Muscle layer of colon (tissue), 2 donors: ENCODE results near the gene OR2L5.

Experiments
- H3K27ac ChIP-seq: one replicate; pipeline ENCODE4 v1.7.0; 2013; ENCODE audit warnings: low read depth, mild to moderate bottlenecking, low read length, moderate library complexity
- H3K27me3 ChIP-seq, 2 donors: one replicate each; pipeline ENCODE4 v1.7.0; 2013; ENCODE audit warnings: low read length in 2 of 2, mild to moderate bottlenecking in 2 of 2; ENCODE audit not compliant: insufficient read depth in 2 of 2, control insufficient read depth in 1 of 2
- H3K36me3 ChIP-seq: one replicate; pipeline ENCODE4 v1.7.0; 2013; ENCODE audit warnings: mild to moderate bottlenecking, low read length; ENCODE audit not compliant: insufficient read depth
- H3K4me1 ChIP-seq: one replicate; pipeline ENCODE4 v1.7.0; 2013; ENCODE audit warnings: mild to moderate bottlenecking, low read length; ENCODE audit not compliant: insufficient read depth
- H3K4me3 ChIP-seq, 2 donors: one replicate each; pipeline ENCODE4 v1.7.0; 2013; ENCODE audit warnings: low read length in 2 of 2, low read depth in 1 of 2, mild to moderate bottlenecking in 1 of 2, moderate library complexity in 1 of 2
- H3K9ac ChIP-seq: one replicate; pipeline ENCODE4 v1.7.0; 2013; ENCODE audit warnings: low read length
- H3K9me3 ChIP-seq: one replicate; pipeline ENCODE4 v1.7.0; 2013; ENCODE audit warnings: mild to moderate bottlenecking, low read length
- donor health status: abdominal sarcoma.
- donor health status: Adenocarcinoma of cecum.

The OR2L5 gene

DNA sequence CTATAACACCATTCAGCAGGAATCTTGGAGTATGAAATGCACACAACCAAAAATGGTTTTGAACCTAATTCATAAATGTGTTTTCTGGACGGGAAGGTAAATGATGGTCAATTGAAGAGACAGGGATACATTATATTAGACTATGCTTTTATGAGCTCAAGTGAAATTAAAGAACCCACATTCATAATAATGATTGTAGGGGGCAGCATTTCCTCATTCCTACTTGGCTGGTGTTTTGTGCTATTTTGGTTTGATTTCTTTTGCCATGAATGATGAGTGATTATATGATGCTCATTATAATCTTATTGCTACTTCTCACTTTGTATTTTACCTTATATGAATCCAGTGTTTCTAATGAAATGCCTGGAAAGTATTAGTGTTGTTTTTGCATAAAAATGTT lies 33.5 kb downstream of the OR2L5 start:
- Histone ChIP-seq H3K4me1 (no peaks in the 10 kb centered on the region), H3K4me3 (no peak overlapping the region), H3K27ac (no peak overlapping the region), H3K27me3 (no peaks in the 10 kb centered on the region), H3K36me3 (no peaks in the 10 kb centered on the region), H3K9me3 (no peaks in the 10 kb centered on the region), H3K9ac (no peak overlapping the region)

DNA sequence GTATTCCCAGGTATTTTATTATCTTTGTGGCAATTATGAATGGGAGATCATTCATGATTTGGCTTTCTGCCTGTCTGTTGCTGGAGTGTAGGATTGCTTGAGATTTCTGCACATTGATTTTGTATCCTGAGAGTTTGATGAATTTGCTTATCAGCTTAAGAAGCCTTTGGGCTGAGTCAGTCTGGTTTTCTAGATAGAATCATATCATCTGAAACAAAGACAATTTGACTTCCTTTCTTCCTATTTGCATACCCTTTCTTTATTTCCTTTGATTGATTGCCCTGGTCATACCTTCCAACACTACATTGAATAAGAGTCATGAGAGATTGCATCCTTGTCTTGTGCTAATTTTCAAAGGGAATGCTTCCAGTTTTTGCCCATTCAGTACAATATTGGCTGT lies 41.2 kb downstream of the OR2L5 start:
- Histone ChIP-seq H3K9me3 (no peaks in the 10 kb centered on the region), H3K27me3 (no peaks in the 10 kb centered on the region), H3K4me3 (no peak overlapping the region), H3K27ac (no peak overlapping the region), H3K36me3 (no peaks in the 10 kb centered on the region), H3K4me1 (no peaks in the 10 kb centered on the region), H3K9ac (no peak overlapping the region)

DNA sequence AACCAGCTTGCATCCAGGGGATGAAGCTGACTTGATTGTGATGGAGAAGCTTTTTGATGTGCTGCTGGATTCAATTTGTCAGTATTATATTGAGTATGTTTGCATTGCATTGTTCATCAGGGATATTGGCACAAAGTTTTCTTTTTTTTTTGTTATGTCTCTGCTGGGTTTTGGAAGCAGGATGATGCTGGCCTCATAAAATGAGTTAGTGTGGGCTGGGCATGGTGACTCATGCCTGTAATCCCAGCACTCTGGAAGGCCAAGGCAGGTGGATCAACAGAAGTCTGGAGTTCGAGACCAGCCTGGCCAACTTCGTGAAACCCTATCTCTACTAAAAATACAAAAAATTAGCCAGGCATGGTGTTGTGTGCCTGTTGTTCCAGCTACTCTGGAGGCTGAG lies 41.8 kb downstream of the OR2L5 start:
- H3K9ac ChIP-seq: no peak overlapping the region
- no peaks in the 10 kb centered on the region for H3K9me3 ChIP-seq
- no peaks in the 10 kb centered on the region for H3K36me3 ChIP-seq
- no peaks in the 10 kb centered on the region for H3K27me3 ChIP-seq
- H3K27ac ChIP-seq: no peak overlapping the region
- no peaks in the 10 kb centered on the region for H3K4me1 ChIP-seq
- no peak overlapping the region for H3K4me3 ChIP-seq

DNA sequence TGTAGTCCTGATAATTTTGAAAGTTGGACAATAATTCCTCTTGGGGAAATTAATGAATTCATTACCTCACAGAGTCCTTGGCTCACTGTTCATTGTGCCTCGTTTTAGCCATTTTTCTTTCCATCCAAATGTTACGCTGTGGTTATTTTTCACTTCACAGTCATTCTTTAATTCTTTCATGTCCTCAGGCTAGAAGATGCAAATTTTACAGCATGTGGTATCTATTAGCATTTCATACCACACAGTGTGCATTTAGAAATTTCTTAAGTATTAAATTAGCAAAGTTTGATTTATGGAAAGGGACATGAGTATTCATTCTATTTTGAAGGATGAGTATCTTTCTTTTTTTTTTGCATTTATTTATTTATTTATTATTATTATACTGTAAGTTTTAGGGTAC lies 51.6 kb downstream of the OR2L5 start:
- H3K9ac ChIP-seq: no peak overlapping the region
- H3K4me3 ChIP-seq: no peak overlapping the region
- H3K36me3 ChIP-seq: no peaks in the 10 kb centered on the region
- H3K4me1 ChIP-seq: no peaks in the 10 kb centered on the region
- H3K9me3 ChIP-seq: no peaks in the 10 kb centered on the region
- H3K27me3 ChIP-seq: no peaks in the 10 kb centered on the region
- H3K27ac ChIP-seq: no peak overlapping the region

DNA sequence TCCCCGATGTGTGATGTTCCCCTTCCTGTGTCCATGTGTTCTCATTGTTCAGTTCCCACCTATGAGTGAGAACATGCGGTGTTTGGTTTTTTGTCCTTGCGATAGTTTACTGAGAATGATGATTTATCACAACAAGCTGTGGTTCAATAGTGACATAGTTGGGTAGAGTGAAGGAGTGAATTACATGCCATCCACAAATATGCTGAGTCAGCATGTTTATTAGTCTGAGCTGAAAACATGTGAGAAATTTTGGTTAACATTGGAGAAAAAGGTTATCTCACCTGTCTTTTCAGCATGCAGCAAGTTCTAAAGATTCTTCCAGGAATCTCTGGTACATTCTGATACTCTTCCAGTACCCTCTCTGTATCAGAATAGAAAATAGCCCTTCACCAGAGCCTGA lies 52.1 kb downstream of the OR2L5 start:
- Histone ChIP-seq H3K36me3 (no peaks in the 10 kb centered on the region), H3K9ac (no peak overlapping the region), H3K9me3 (no peaks in the 10 kb centered on the region), H3K4me1 (no peaks in the 10 kb centered on the region), H3K27me3 (no peaks in the 10 kb centered on the region), H3K4me3 (no peak overlapping the region), H3K27ac (no peak overlapping the region)
